Activated T-cell treated with anti-CD3 and anti-CD28 coated beads for 1 hour (primary cell): ENCODE measurements around the gene VPS35.
"Not testable (repeated sequence)": the region's sequence is repeated elsewhere in the genome, so short reads cannot be mapped to it uniquely, and the experiment has no call there.

Experiments
- DNase-seq: peaks from one replicate; pipeline ENCODE4 v3.0.0-alpha.2; 2020; ENCODE audit warnings: low read depth

Gene VPS35

GRCh38 chr16:46712911-46713310 lies 23.9 kb upstream of the VPS35 start:
- no peak for DNase-seq

- DNase-seq = no peak
Measured at GRCh38 chr16:46711106-46712058, 22.4 kb upstream of the VPS35 start.

- DNase-seq = no peak
Measured at GRCh38 chr16:46709469-46710005, 20.6 kb upstream of the VPS35 start.

- no peak for DNase-seq
Measured at GRCh38 chr16:46706642-46707041, 17.7 kb upstream of the VPS35 start.

- no peak for DNase-seq
Measured at GRCh38 chr16:46702030-46702429, 13.1 kb upstream of the VPS35 start.

- no peak for DNase-seq
Measured at GRCh38 chr16:46701615-46702014, 12.6 kb upstream of the VPS35 start.

GRCh38 chr16:46700048-46700447 lies 11.1 kb upstream of the VPS35 start:
- no peak for DNase-seq

- no peak for DNase-seq
Measured at GRCh38 chr16:46696957-46697356, 8.0 kb upstream of the VPS35 start.

- no peak for DNase-seq
Measured at GRCh38 chr16:46695937-46696336, 7.0 kb upstream of the VPS35 start.

- no peak for DNase-seq
Measured at GRCh38 chr16:46693598-46693997, 4.6 kb upstream of the VPS35 start.

- DNase-seq = no peak
Measured at GRCh38 chr16:46691726-46692125, 2.7 kb upstream of the VPS35 start.

- DNase-seq = no peak
Measured at GRCh38 chr16:46690281-46691178, 1.6 kb upstream of the VPS35 start.

GRCh38 chr16:46689365-46690280 lies 645 bp upstream of the VPS35 start, which contains the start of gene ORC6:
ORC6 (plus strand) TSS chr16:46689659; CDS start chr16:46689706, 47 bp downstream.
- peak; percentile 96 for DNase-seq

GRCh38 chr16:46688101-46688653 lies 801 bp downstream of the VPS35 start:
- no peak for DNase-seq

- DNase-seq = no peak
Measured at GRCh38 chr16:46687486-46687885, 1.5 kb downstream of the VPS35 start.

GRCh38 chr16:46686815-46687473 lies 2.0 kb downstream of the VPS35 start:
- DNase-seq = no peak

GRCh38 chr16:46681867-46682266 lies 7.1 kb downstream of the VPS35 start:
- not testable (repeated sequence) for DNase-seq

GRCh38 chr16:46677943-46678342 lies 11.0 kb downstream of the VPS35 start:
- not testable (repeated sequence) for DNase-seq

- DNase-seq = peak; percentile 15
Measured at GRCh38 chr16:46673320-46674013, 15.5 kb downstream of the VPS35 start.

- DNase-seq = no peak
Measured at GRCh38 chr16:46662123-46662522, 26.9 kb downstream of the VPS35 start.
